Lower leg skin (tissue), 3 donors: ENCODE data around the gene BICRAL.

Source experiments
- POLR2A ChIP-seq, 2 donors: fragments of 450-650 bp; IDR thresholded peaks; one replicate each; pipeline ENCODE4 v1.6.1; 2016 to 2017; ENCODE audit warnings: antibody characterized with exemption in 2 of 2, mild to moderate bottlenecking in 1 of 2, moderate library complexity in 1 of 2
- TF ChIP-seq, protein P1 (sequence below), 3 donors: fragments of 450-650 bp; IDR thresholded peaks; one replicate each; pipeline ENCODE4 v1.5.1; 2016; ENCODE audit warnings: antibody characterized with exemption in 3 of 3, mild to moderate bottlenecking in 3 of 3, moderate library complexity in 2 of 3

DNA sequence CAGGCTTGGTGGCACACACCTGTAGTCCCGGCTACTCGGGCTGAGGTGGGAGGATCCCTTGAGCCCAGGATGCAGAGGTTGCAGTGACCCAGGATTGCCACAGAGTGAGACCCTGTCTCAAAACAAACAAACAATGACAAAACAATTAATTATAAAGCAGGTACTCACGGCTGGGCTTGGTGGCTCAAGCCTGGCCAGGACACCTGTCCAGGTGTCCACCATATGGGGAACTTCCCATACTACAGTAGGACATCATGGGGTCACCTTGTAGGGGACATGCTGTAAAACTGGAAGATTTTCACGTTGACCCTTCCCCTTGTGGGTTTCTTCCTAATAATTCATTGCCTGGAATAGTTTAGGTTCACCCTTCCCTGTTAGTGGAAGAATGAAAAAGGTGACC lies 66.8 kb downstream of the BICRAL start:
- TF ChIP-seq POLR2A (IDR thresholded peaks at IDR 0.05) = no peak
- TF ChIP-seq, protein P1, sequence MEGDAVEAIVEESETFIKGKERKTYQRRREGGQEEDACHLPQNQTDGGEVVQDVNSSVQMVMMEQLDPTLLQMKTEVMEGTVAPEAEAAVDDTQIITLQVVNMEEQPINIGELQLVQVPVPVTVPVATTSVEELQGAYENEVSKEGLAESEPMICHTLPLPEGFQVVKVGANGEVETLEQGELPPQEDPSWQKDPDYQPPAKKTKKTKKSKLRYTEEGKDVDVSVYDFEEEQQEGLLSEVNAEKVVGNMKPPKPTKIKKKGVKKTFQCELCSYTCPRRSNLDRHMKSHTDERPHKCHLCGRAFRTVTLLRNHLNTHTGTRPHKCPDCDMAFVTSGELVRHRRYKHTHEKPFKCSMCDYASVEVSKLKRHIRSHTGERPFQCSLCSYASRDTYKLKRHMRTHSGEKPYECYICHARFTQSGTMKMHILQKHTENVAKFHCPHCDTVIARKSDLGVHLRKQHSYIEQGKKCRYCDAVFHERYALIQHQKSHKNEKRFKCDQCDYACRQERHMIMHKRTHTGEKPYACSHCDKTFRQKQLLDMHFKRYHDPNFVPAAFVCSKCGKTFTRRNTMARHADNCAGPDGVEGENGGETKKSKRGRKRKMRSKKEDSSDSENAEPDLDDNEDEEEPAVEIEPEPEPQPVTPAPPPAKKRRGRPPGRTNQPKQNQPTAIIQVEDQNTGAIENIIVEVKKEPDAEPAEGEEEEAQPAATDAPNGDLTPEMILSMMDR (IDR thresholded peaks at IDR 0.05) = no peak
